Measurements from ENCODE around the gene GTSF1L.
"Not testable (repeated sequence)": the region's sequence is repeated elsewhere in the genome, so short reads cannot be mapped to it uniquely, and the experiment has no call there.

Gene GTSF1L

GRCh38 chr20:43726811-43727338 is at the start of gene GTSF1L:
Gene GTSF1L, minus strand, starts transcription at chr20:43727002. Its CDS starts 308 bp downstream, at chr20:43726694.
- no peak within 1 kb of the TSS for H3K27ac Mint-ChIP-seq
- no peak within 1 kb of the TSS for H3K4me3 Mint-ChIP-seq
- no peak for DNase-seq (ENCODE audit: low spot score in 2 of 2)
- H3K4me1 Mint-ChIP-seq = peaks cover 20% of the 10 kb centered on the region
- H3K9me3 Mint-ChIP-seq = no peaks in the 10 kb centered on the region
- no peaks in the 10 kb centered on the region for H3K36me3 Mint-ChIP-seq
- ATAC-seq (ENCODE audit: low read depth) = no peak
- H3K27me3 Mint-ChIP-seq = no peaks in the 10 kb centered on the region

GRCh38 chr20:43774754-43775153 is 48.0 kb upstream of the GTSF1L start:
- ATAC-seq (ENCODE audit: low read depth) (no peak), DNase-seq (ENCODE audit: low spot score in 2 of 2) (no peak)
- Mint-ChIP-seq H3K9me3 (peaks cover 4% of the 10 kb centered on the region), H3K4me1 (peaks cover 5% of the 10 kb centered on the region), H3K27ac (no peak overlapping the region), H3K36me3 (peaks cover 2% of the 10 kb centered on the region), H3K4me3 (no peak overlapping the region), H3K27me3 (peaks cover 22% of the 10 kb centered on the region)

DNA sequence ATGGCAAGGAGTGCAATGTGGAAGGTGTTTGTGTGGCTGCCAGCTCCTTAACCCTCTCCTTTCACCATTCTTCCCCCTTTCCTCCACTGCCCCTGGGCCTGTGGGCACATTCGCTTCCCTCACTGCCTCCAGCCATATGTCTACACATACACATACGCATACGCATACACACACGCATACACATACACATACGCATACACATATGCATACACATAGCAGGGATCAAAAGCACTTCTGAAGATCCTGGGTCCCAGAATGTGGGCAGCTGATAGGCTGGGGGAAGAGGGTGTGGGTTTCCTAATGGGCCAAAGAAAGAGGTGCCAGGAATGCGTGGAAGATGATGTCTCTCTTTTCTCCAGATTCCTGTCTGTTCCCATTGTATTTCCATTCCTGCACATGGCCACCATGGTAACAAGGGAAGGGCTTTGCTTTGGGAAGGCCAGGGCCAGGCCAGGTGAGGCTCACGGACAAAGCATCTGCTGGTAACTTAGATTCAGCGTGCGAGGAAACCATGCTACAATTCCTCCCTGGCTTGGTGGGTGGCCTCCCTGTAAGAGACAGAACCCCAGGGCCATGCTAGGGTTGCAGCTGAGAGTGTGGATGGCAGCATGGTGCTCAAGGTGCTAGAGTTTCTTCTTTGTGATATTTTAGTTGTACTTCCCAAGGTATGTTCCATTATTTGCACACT is 44.8 kb upstream of the GTSF1L start:
- peaks cover under 1% of the 10 kb centered on the region for H3K9me3 Mint-ChIP-seq
- peaks cover 8% of the 10 kb centered on the region for H3K4me1 Mint-ChIP-seq
- H3K36me3 Mint-ChIP-seq = peaks cover 1% of the 10 kb centered on the region
- DNase-seq (ENCODE audit: low spot score in 2 of 2) (no peak), ATAC-seq (ENCODE audit: low read depth) (no peak)
- peaks cover 25% of the 10 kb centered on the region for H3K27me3 Mint-ChIP-seq
- H3K27ac Mint-ChIP-seq = no peak overlapping the region
- no peak overlapping the region for H3K4me3 Mint-ChIP-seq

- H3K4me1 Mint-ChIP-seq = peaks cover 8% of the 10 kb centered on the region
- ATAC-seq (ENCODE audit: low read depth) (no peak), DNase-seq (ENCODE audit: low spot score in 2 of 2) (no peak)
- no peaks in the 10 kb centered on the region for H3K36me3 Mint-ChIP-seq
- no peaks in the 10 kb centered on the region for H3K9me3 Mint-ChIP-seq
- peaks cover 24% of the 10 kb centered on the region for H3K27me3 Mint-ChIP-seq
- H3K27ac Mint-ChIP-seq = no peak overlapping the region
- no peak overlapping the region for H3K4me3 Mint-ChIP-seq
Observed at GRCh38 chr20:43770342-43770741, 43.5 kb upstream of the GTSF1L start.

DNA sequence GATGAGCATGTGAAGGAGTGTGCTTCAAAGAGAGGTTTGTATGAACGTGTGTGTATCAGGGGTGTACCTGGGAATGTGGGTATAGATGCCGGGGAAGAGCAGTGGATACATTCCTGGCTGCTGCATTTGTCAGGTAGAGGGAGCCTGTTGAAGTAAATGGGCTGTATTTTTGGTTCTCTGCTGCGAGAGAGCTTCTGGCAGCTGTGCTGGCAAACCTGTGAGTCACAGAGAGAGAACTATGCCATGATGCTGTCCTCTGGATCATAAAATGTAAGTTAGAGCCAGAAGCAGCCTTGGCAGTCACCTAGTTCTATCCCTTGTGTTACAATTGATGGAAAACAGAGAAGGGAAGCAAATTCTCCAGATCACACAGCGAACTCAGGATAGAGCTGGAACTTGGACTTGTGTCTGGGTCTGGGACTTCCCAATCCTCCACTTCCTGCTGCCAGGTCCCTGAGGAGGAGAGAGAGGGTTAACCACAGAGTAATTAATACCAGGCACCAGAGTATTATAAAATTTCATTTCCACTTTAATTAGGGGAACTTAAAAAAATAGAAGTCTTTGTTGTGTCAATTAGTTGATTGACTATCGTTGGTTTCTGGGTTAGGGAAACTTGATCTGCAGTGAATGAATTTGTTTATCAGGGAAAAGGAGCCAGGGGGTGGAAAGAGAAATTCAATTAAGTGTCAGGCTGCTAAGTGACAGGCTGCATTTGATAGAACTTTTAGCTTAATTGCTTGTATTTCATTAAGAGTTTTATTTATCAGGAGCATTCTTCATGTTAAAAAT is 41.1 kb upstream of the GTSF1L start:
- Mint-ChIP-seq H3K27me3 (peaks cover 17% of the 10 kb centered on the region), H3K9me3 (no peaks in the 10 kb centered on the region), H3K36me3 (no peaks in the 10 kb centered on the region), H3K27ac (no peak overlapping the region), H3K4me3 (no peak overlapping the region), H3K4me1 (peaks cover 6% of the 10 kb centered on the region)
- no peak for DNase-seq (ENCODE audit: low spot score in 2 of 2)
- no peak for ATAC-seq (ENCODE audit: low read depth)

DNA sequence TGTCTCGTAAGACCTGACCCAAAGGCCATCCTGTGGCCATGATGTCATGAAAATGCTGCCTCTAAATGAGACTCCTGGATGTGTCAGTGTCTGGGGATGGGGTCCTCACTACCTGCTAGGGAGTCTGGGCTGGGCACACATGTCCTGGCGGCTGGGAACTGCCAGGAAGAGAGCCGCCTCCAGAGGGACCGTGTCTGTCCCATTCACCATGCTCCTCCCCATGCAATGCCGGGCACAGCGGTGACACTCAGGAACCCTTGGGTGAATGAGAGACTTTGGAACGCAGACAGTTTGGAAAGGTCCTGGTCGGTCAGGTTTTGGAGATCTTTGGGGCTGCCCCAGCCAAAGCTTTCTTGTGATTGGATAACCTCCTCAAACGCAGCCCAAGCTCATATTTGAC is 40.1 kb upstream of the GTSF1L start:
- no peak for DNase-seq (ENCODE audit: low spot score in 2 of 2)
- H3K4me3 Mint-ChIP-seq = no peak overlapping the region
- no peaks in the 10 kb centered on the region for H3K36me3 Mint-ChIP-seq
- H3K27me3 Mint-ChIP-seq = peaks cover 13% of the 10 kb centered on the region
- no peak overlapping the region for H3K27ac Mint-ChIP-seq
- H3K9me3 Mint-ChIP-seq = no peaks in the 10 kb centered on the region
- no peak for ATAC-seq (ENCODE audit: low read depth)
- H3K4me1 Mint-ChIP-seq = peaks cover 6% of the 10 kb centered on the region

- Mint-ChIP-seq H3K4me1 (peaks cover 6% of the 10 kb centered on the region), H3K27ac (no peak overlapping the region), H3K4me3 (no peak overlapping the region), H3K36me3 (no peaks in the 10 kb centered on the region), H3K9me3 (no peaks in the 10 kb centered on the region), H3K27me3 (peaks cover 11% of the 10 kb centered on the region)
- ATAC-seq (ENCODE audit: low read depth) (no peak), DNase-seq (ENCODE audit: low spot score in 2 of 2) (no peak)
Observed at GRCh38 chr20:43766385-43766784, 39.6 kb upstream of the GTSF1L start.

DNA sequence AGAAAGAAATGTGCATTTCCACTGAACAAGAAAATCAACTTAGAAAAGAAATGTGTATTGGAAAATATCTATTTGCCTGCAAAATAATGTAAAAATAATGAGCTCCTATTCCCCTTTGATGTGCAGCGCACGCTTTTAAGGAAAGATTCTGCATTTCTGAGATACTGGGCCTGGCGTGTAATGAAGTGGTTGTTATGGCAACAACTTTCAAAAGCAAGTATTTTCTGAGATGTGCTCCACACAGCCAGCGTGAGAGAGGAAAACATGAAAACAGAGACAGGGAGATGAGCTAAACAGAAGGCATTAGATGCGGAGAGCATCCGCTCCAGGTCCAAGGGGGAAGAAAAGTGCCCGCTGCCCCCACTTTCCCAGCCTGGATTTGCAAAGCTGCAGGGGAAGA is 39.1 kb upstream of the GTSF1L start:
- Mint-ChIP-seq H3K4me1 (peaks cover 6% of the 10 kb centered on the region), H3K9me3 (no peaks in the 10 kb centered on the region), H3K27me3 (peaks cover 10% of the 10 kb centered on the region), H3K36me3 (no peaks in the 10 kb centered on the region), H3K27ac (no peak overlapping the region), H3K4me3 (no peak overlapping the region)
- no peak for ATAC-seq (ENCODE audit: low read depth)
- DNase-seq (ENCODE audit: low spot score in 2 of 2) = no peak

GRCh38 chr20:43762911-43763310 is 36.1 kb upstream of the GTSF1L start:
- Mint-ChIP-seq H3K4me3 (no peak overlapping the region), H3K9me3 (no peaks in the 10 kb centered on the region), H3K27me3 (peaks cover 5% of the 10 kb centered on the region), H3K36me3 (no peaks in the 10 kb centered on the region), H3K27ac (no peak overlapping the region), H3K4me1 (peaks cover 3% of the 10 kb centered on the region)
- DNase-seq (ENCODE audit: low spot score in 2 of 2) = no peak
- no peak for ATAC-seq (ENCODE audit: low read depth)

GRCh38 chr20:43761386-43762340 is 34.9 kb upstream of the GTSF1L start:
- Mint-ChIP-seq H3K9me3 (no peaks in the 10 kb centered on the region), H3K27me3 (no peaks in the 10 kb centered on the region), H3K27ac (no peak overlapping the region)

DNA sequence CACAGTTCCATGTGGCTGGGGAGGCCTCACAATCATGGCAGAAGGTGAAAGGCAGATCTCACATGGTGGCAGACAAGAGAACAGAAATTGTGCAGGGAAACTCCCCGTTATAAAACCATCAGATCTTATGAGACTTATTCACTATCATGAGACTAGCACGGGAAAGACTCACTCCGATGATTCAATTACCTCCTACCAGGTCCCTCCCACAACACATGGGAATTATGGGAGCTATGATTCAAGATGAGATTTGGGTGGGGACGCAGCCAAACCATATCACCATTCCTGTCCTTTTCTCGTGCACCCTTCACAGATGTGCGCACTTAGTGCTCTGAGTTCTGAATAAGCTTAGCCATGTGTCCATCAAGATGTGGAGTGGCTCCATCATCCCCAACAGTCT is 31.1 kb upstream of the GTSF1L start:
- H3K27me3 Mint-ChIP-seq = not testable (repeated sequence)

More at GRCh38 chr20:43761386-43762340, 34.9 kb upstream of the GTSF1L start:
- Mint-ChIP-seq H3K36me3 (no peaks in the 10 kb centered on the region), H3K4me3 (no peak overlapping the region), H3K4me1 (no peaks in the 10 kb centered on the region)
- ATAC-seq (ENCODE audit: low read depth) = no peak
- no peak for DNase-seq (ENCODE audit: low spot score in 2 of 2)

GRCh38 chr20:43755851-43756250 is 29.0 kb upstream of the GTSF1L start:
- Mint-ChIP-seq H3K9me3 (no peaks in the 10 kb centered on the region), H3K36me3 (no peaks in the 10 kb centered on the region), H3K4me1 (peaks cover 19% of the 10 kb centered on the region), H3K4me3 (no peak overlapping the region), H3K27me3 (no peaks in the 10 kb centered on the region), H3K27ac (no peak overlapping the region)
- no peak for ATAC-seq (ENCODE audit: low read depth)
- DNase-seq (ENCODE audit: low spot score in 2 of 2) = no peak

More for the DNA sequence above, 31.1 kb upstream of the GTSF1L start:
- H3K9me3 Mint-ChIP-seq; H3K4me3 Mint-ChIP-seq; H3K36me3 Mint-ChIP-seq; H3K4me1 Mint-ChIP-seq; H3K27ac Mint-ChIP-seq; ATAC-seq (ENCODE audit: low read depth); DNase-seq (ENCODE audit: low spot score in 2 of 2): not testable (repeated sequence)

GRCh38 chr20:43755390-43755789 is 28.6 kb upstream of the GTSF1L start:
- no peaks in the 10 kb centered on the region for H3K36me3 Mint-ChIP-seq
- ATAC-seq (ENCODE audit: low read depth) = no peak
- H3K27me3 Mint-ChIP-seq = peaks cover 2% of the 10 kb centered on the region
- no peak overlapping the region for H3K4me3 Mint-ChIP-seq
- no peaks in the 10 kb centered on the region for H3K9me3 Mint-ChIP-seq
- no peak overlapping the region for H3K27ac Mint-ChIP-seq
- H3K4me1 Mint-ChIP-seq = peaks cover 22% of the 10 kb centered on the region
- no peak for DNase-seq (ENCODE audit: low spot score in 2 of 2)

Data from memory B cell (primary cell).